NB4 (cell line): ENCODE data around the gene RSPRY1.
A peak's percentile ranks its signal among the peaks of the same experiment; 100 is the strongest.

Experiments
- DNase-seq: peaks from one replicate; pipeline ENCODE4 v3.0.0; 2010; ENCODE audit warnings: low read depth
- H3K4me3 ChIP-seq: one replicate; pipeline ENCODE4 v1.5.1; 2011; ENCODE audit warnings: mild to moderate bottlenecking, low read depth, low read length, moderate library complexity
- CTCF ChIP-seq: IDR thresholded peaks from one replicate; pipeline ENCODE4 v1.5.1; 2012; ENCODE audit warnings: low read depth, low read length
- MAX ChIP-seq: IDR thresholded peaks from 2 replicates; pipeline ENCODE4 v1.6.1; 2011; ENCODE audit warnings: low read depth, low read length
- MYC ChIP-seq: IDR thresholded peaks from 2 replicates; pipeline ENCODE4 v1.6.1; 2011; ENCODE audit warnings: low read depth, low read length
- POLR2A ChIP-seq: IDR thresholded peaks from 2 replicates; pipeline ENCODE4 v1.6.1; 2011; ENCODE audit warnings: mild to moderate bottlenecking; ENCODE audit not compliant: insufficient read length; ENCODE audit errors: extremely low read depth

The RSPRY1 gene

GRCh38 chr16:57151369-57151768 lies 34.8 kb upstream of the RSPRY1 start:
- no peak overlapping the region for H3K4me3 ChIP-seq
- TF ChIP-seq MAX (no peak), POLR2A (no peak), CTCF (no peak), MYC (no peak)
- DNase-seq = no peak

- no peak overlapping the region for H3K4me3 ChIP-seq
- no peak for TF ChIP-seq MYC
- no peak for TF ChIP-seq MAX
- TF ChIP-seq CTCF = no peak
- TF ChIP-seq POLR2A = no peak
- peak; percentile 49 for DNase-seq
These were observed 33.7 kb upstream of the RSPRY1 start for GRCh38 chr16:57152096-57153093.

- DNase-seq = no peak
- TF ChIP-seq CTCF (no peak), MYC (no peak), POLR2A (no peak), MAX (no peak)
- H3K4me3 ChIP-seq = no peak overlapping the region
These were observed 32.3 kb upstream of the RSPRY1 start for GRCh38 chr16:57153841-57154240.

- TF ChIP-seq POLR2A (no peak), MAX (no peak), CTCF (no peak), MYC (no peak)
- DNase-seq = no peak
- H3K4me3 ChIP-seq = no peak overlapping the region
These were observed 30.3 kb upstream of the RSPRY1 start for GRCh38 chr16:57155702-57156350.

- no peak for DNase-seq
- TF ChIP-seq POLR2A (no peak), MYC (no peak), CTCF (no peak), MAX (no peak)
- H3K4me3 ChIP-seq = no peak overlapping the region
These were observed 29.8 kb upstream of the RSPRY1 start for GRCh38 chr16:57156351-57156703.
